HG03175 (cell line): ENCODE measurements around the gene KRTAP2-1.
"Not testable (repeated sequence)": the region's sequence is repeated elsewhere in the genome, so short reads cannot be mapped to it uniquely, and the experiment has no call there.

Experiments used
- ATAC-seq: cut with Tn5 transposase; IDR thresholded peaks from one replicate; pipeline ENCODE4 v1.9.1; 2021; ENCODE audit warnings: mild to moderate bottlenecking, moderate library complexity; ENCODE audit not compliant: unreplicated experiment

Gene KRTAP2-1

GRCh38 chr17:41013606-41014005 is 33.5 kb downstream of the KRTAP2-1 start:
- no peak for ATAC-seq

- no peak for ATAC-seq
Observed at GRCh38 chr17:41013181-41013580, 33.9 kb downstream of the KRTAP2-1 start.

DNA sequence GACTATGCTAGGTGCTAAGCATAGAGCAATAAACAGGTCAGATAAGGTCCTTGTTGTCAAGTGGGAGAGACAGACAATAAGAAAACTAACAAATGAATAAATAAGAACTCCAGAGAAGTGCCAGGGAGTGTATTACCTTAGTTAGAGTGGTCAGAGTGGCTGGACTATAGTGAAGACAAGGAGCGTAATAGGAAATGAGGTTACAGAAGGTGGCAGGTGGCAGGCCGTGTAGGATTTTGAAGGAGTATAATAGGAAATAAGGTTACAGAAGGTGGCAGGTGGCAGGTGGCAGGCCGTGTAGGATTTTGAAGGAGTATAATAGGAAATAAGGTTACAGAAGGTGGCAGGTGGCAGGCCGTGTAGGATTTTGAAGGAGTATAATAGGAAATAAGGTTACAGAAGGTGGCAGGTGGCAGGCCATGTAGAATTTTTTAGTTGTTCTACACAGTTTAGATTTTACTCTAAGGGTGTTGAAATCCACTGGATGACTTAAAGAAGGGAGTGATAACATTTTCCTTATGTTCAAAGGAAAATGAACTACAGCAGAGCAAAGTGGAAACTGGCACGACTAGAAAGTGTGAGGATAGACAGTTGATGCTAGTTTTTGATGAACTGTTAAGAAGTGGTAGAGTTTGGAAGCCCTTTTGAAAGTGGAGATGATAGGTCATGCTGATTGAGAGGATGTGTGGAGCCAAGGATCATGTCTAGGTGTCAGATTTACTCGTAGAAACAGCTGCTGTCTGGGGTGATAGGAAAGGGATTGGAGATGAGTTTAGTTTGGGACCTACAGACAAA is 34.6 kb downstream of the KRTAP2-1 start:
- no peak for ATAC-seq

DNA sequence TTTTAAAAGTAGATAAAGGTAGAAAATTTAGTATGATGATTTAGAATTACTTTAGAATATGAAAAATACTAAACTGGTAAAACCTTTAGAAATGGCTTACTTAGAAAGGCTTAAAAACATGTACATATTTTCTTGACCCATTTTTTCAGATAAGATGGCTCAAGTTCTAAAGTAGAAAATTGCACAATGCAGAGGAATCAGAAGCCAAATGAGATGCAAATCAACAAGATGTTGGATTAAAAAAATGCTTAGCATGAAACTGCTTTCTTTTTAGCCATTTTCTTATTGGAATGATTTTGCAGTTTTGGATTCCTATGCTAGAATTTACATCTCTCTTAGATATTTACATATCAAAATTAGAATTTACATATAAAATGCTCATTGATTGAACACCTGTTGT is 36.7 kb downstream of the KRTAP2-1 start:
- ATAC-seq = no peak

DNA sequence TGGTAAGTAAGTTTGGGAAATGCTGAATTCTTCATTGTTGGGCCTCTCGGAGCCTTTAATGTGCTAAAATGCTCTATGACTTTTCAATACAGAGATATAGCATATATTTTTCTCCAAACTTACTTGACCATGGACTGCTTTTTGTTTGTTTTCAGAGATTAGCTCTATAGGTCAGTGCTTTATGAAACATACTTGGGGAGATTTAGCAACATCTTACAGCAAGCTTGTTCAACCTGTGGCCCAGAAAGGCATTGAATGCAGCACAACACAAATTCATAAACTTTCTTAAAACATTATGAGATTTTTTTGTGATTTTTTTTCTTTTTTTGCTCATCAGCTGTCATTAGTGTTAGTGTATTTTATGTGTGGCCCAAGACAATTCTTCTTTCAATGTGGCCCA is 37.2 kb downstream of the KRTAP2-1 start:
- no peak for ATAC-seq

DNA sequence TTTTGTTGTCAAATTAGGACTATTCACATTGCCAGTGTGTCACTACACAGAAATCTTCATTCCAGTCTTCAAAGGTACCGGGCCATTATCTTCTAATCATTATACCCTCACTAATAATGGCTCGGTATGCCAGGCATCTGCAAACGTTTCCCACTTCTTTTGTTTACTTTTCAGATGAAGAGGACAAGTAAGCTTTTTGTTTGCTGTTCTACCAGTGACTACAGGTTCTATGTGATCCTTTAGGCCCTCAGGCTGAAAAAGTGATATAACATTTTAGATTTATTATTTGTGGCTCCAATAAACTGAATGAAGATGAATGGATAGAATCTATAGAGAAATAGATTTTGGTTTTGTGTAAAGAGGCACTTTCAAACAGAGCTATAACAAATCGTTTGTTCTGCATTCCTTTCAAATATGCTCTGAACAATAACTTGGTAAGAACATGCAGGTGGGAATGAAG is 37.8 kb downstream of the KRTAP2-1 start:
- ATAC-seq = no peak

DNA sequence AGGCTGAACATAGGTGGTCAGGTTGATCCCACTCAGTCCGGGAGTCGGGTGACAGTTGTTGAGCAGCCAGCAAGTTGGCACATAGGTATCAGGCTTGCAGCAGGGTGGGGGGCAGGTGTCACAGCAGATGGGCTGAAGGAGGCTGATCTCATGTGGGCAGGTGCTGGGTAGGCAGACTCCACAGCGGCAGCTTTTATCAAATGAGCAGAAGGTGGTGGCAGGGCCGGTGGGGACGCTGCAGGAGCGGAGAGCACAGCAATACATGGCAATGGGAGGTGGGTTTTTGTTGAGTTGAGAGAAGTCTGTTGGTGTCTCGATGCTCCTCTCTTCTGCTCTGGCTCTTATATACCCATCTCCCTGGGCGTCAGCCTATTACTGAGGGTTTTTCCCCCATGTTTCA is 38.3 kb downstream of the KRTAP2-1 start, which contains the start of gene KRTAP3-1:
TSS of gene KRTAP3-1 (minus strand) at position 318 of the 400 bp plus-strand sequence. CDS start at position 264, 54 bp downstream.
- no peak for ATAC-seq

DNA sequence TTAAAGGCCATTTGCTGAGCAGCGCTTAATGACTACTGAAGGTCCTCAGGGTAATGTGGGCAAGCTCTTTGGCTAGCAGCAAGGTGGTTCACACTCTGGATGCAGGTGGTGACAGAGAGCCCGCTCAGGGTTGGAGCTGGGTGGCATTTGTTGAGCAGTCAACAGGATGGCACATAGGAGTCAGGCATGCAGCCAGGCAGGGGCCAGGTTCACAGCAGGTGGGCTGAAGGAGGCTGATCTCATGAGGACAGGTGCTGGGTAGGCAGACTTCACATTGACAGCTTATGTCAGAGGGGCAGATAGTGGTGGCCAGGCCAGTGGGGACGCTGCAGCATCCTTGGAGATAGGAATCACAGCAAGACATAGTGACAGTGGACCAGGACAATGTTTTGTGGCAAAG is 42.7 kb downstream of the KRTAP2-1 start:
- no peak for ATAC-seq

DNA sequence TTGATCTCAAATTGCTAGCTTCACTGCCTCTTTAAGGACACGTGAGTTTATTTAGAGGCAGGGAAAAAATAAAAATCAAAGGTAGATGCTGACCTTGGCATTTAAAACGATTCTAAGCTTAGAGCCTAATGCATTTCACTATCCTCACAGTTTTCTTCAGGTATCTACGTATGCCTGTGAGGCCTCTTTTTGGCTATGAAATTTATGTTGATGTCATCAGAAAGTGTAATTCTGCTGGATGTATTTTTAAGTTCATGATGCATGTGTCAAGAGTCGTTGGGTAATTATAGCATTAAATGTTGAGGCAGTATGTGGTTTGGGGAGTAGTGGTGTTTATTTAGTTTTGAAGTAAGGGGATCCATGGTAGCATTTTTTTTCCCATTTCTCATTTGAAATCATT is 43.2 kb downstream of the KRTAP2-1 start:
- ATAC-seq = no peak

- ATAC-seq = no peak
Observed at GRCh38 chr17:41002814-41003213, 44.3 kb downstream of the KRTAP2-1 start.

GRCh38 chr17:41001795-41002194 is 45.3 kb downstream of the KRTAP2-1 start:
- ATAC-seq = no peak

GRCh38 chr17:40999563-40999962 is 47.6 kb downstream of the KRTAP2-1 start, which contains the start of gene KRTAP3-2:
Gene KRTAP3-2, minus strand, starts transcription at chr17:40999906. Its CDS starts 53 bp downstream, at chr17:40999853.
- not testable (repeated sequence) for ATAC-seq

GRCh38 chr17:40997361-40997760 is 49.8 kb downstream of the KRTAP2-1 start:
- no peak for ATAC-seq

GRCh38 chr17:40996829-40997228 is 50.3 kb downstream of the KRTAP2-1 start:
- no peak for ATAC-seq
